Tongue (tissue), 2 donors: ENCODE results near the gene DCK. TPM values are rescaled to one million over a fixed set of nuclear protein-coding genes. Genes with fewer than 3 reads are reported as not detected.
A peak's percentile ranks its signal among the peaks of the same experiment; 100 is the strongest.
"Not testable (repeated sequence)": the region's sequence is repeated elsewhere in the genome, so short reads cannot be mapped to it uniquely, and the experiment has no call there.

Experiments
- DNase-seq: peaks from one replicate; pipeline ENCODE4 v3.0.0-alpha.2; 2015
- total RNA-seq: library from RNA; depleted of rRNA; stranded (reverse); fragments of >200 nt; gene quantifications from one replicate; pipeline ENCODE4 v1.2.3, GENCODE V29; 2014

DCK gene
- total RNA-seq, 1 donor from 2014 or later: 29.5 TPM

- not testable (repeated sequence) for DNase-seq
Measured at GRCh38 chr4:71001363-71001762, 7.9 kb downstream of the DCK start.

- DNase-seq: no peak
Measured at GRCh38 chr4:71004281-71004851, 10.9 kb downstream of the DCK start.

- DNase-seq: not testable (repeated sequence)
Measured at GRCh38 chr4:71005025-71005424, 11.6 kb downstream of the DCK start.

- DNase-seq: no peak
Measured at GRCh38 chr4:71006203-71006907, 12.9 kb downstream of the DCK start.

GRCh38 chr4:71008196-71008595 is 14.7 kb downstream of the DCK start:
- no peak for DNase-seq

- DNase-seq: no peak
Measured at GRCh38 chr4:71009086-71009485, 15.6 kb downstream of the DCK start.

GRCh38 chr4:71009890-71010588 is 16.6 kb downstream of the DCK start:
- DNase-seq: peak; percentile 73

DNA sequence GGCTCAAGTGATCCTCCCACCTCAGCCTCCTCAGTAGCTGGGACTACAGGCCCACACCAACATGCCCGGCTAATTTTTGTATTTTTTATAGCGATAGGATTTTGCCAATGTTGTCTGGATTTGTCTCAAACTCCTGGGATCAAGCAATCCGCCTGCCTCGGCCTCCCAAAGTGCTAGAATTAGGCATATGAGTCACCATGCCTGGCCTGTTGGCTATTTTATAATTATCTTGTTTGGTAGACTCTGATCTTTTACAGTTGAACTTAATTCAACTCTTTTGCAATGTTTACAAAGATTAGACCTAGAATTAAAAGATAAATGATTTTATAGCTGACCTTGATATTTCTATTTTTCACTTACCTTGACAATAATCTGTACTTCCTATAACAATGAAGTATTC is 18.0 kb downstream of the DCK start:
- DNase-seq: no peak

DNA sequence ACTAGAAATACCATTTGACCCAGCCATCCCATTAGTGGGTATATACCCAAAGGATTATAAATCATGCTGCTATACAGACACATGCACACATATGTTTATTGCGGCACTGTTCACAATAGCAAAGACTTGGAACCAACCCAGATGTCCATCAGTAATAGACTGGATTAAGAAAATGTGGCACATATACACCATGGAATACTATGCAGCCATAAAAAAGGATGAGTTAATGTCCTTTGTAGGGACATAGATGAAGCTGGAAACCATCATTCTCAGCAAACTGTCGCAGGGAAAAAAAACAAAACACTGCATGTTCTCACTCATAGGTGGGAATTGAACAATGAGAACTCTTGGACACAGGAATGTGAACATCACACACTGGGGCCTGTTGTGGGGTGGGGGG is 23.9 kb downstream of the DCK start:
- not testable (repeated sequence) for DNase-seq

- no peak for DNase-seq
Measured at GRCh38 chr4:71020611-71021010, 27.2 kb downstream of the DCK start.

DNA sequence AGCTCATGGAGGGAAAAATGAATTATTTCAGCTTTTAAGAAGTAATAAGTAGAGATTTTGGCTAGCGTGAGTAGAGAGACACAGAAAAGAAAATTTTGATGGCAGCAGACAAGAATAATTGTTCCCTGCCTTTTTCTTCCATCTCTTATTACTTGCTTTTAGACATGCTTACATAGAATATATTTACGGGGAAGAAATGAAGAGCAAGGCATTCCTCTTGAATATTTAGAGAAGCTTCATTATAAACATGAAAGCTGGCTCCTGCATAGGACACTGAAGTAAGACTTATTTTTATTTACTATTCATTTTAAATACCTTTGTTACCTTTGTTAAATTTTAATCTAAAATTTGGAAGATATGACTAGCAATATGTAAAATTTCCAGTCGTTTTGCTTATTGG is 32.2 kb downstream of the DCK start:
- DNase-seq: no peak

GRCh38 chr4:71026086-71026485 is 32.6 kb downstream of the DCK start:
- DNase-seq: peak; percentile 53

GRCh38 chr4:71027611-71028010 is 34.2 kb downstream of the DCK start:
- no peak for DNase-seq

- DNase-seq: no peak
Measured at GRCh38 chr4:71029504-71029903, 36.1 kb downstream of the DCK start.

DNA sequence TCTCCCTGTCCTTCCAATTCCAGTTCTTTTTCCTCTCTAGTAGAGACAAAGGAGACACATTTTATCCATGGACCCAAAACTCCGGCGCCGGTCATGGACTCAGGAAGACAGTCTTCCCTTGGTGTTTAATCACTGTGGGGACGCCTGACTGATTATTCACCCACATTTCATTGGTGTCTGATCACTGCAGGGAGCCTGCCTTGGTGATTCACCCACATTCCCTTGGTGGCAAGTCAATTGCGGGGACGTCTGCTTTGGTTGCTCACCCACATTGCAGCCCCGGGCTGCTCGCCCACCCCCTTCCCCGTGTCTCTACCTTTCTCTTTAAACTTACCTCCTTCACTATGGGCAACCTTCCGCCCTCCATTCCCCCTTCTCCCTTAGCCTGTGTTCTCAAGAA is 38.7 kb downstream of the DCK start:
- DNase-seq: not testable (repeated sequence)

- DNase-seq: no peak
Measured at GRCh38 chr4:71045256-71045655, 51.8 kb downstream of the DCK start.

- DNase-seq: no peak
Measured at GRCh38 chr4:71049395-71049794, 55.9 kb downstream of the DCK start.

DNA sequence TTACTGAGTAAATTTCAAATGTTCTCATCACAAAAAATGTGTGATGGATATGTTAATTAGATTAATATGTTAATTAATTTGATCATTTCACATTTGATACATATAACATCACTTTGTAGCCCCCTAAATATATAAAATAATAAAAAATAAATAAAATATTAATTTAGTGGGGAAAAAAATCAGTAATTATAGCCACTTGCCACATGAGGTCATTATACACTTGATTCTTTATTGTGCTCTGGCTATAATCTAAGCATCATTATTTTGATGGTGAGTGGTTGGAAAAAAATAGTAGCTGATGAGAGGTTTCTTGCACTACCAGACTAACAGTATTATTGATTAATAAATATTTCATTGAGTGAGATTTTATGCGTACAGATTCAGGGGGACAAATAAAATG is 57.4 kb downstream of the DCK start:
- no peak for DNase-seq

DNA sequence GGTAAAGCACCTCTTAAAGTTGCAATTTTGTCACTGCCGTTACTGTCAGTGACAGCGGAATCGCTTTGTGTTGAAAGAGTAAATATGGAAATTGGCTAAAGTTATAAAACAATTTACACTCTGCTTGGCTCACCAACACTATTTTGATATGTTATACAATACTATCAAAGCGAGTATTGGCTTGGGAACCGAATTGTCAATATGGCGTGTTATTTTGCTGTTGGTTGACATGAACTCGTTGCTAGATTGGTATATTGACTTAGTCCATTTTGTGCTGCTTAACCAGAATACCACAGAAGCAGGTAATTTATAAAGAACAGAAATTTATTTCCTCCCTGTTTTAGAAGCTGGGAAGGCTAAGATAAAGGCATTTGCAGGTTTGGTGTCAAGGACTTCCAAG is 58.6 kb downstream of the DCK start:
- no peak for DNase-seq

GRCh38 chr4:71052716-71053115 is 59.3 kb downstream of the DCK start:
- DNase-seq: no peak

DNA sequence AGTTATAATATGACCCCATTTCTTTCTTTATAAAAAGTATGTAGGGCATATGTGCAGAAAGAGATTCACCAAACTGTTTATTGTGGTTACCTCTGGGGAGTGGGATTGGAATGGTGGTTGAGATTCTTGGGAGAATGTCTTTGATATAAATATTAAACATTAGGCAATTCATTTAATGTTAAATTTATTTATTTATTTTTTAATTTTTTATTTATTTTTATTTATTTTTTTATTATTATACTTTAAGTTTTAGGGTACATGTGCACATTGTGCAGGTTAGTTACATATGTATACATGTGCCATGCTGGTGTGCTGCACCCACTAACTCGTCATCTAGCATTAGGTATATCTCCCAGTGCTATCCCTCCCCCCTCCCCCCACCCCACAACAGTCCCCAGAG is 60.2 kb downstream of the DCK start:
- not testable (repeated sequence) for DNase-seq

- not testable (repeated sequence) for DNase-seq
Measured at GRCh38 chr4:71059573-71059972, 66.1 kb downstream of the DCK start.

GRCh38 chr4:71062436-71062835 is 69.0 kb downstream of the DCK start:
- DNase-seq: no peak

GRCh38 chr4:71063711-71064110 is 70.3 kb downstream of the DCK start:
- no peak for DNase-seq
